Measurements from ENCODE around the gene CLIP2.

CLIP2 gene

GRCh38 chr7:74286131-74286530 is 3.1 kb upstream of the CLIP2 start:
- Mint-ChIP-seq H3K27ac (no peak overlapping the region), H3K4me3 (no peak overlapping the region), H3K36me3 (no peaks in the 10 kb centered on the region), H3K4me1 (ENCODE audit: low read depth) (peaks cover 13% of the 10 kb centered on the region), H3K9me3 (ENCODE audit: low read depth) (no peaks in the 10 kb centered on the region), H3K27me3 (peaks cover 4% of the 10 kb centered on the region)

- Mint-ChIP-seq H3K36me3 (no peaks in the 10 kb centered on the region), H3K27me3 (peaks cover 4% of the 10 kb centered on the region), H3K27ac (no peak overlapping the region), H3K9me3 (ENCODE audit: low read depth) (no peaks in the 10 kb centered on the region), H3K4me3 (peak overlapping the region; percentile 86), H3K4me1 (ENCODE audit: low read depth) (peaks cover 13% of the 10 kb centered on the region)
These were observed 1.7 kb upstream of the CLIP2 start for GRCh38 chr7:74287303-74288033.

GRCh38 chr7:74288034-74288881 is 949 bp upstream of the CLIP2 start:
- Mint-ChIP-seq H3K9me3 (ENCODE audit: low read depth) (no peaks in the 10 kb centered on the region), H3K4me1 (ENCODE audit: low read depth) (peaks cover 13% of the 10 kb centered on the region), H3K36me3 (no peaks in the 10 kb centered on the region), H3K27me3 (peaks cover 2% of the 10 kb centered on the region), H3K27ac (peak overlapping the region; percentile 46), H3K4me3 (peak overlapping the region; percentile 86)

- peaks cover 2% of the 10 kb centered on the region for H3K27me3 Mint-ChIP-seq
- H3K36me3 Mint-ChIP-seq = no peaks in the 10 kb centered on the region
- H3K27ac Mint-ChIP-seq = no peak overlapping the region
- H3K4me1 Mint-ChIP-seq (ENCODE audit: low read depth) = peaks cover 13% of the 10 kb centered on the region
- H3K9me3 Mint-ChIP-seq (ENCODE audit: low read depth) = no peaks in the 10 kb centered on the region
- H3K4me3 Mint-ChIP-seq = peak overlapping the region; percentile 30
These were observed 699 bp downstream of the CLIP2 start for GRCh38 chr7:74289659-74290552.

GRCh38 chr7:74290553-74290950 is 1.3 kb downstream of the CLIP2 start:
- H3K4me1 Mint-ChIP-seq (ENCODE audit: low read depth) = peaks cover 13% of the 10 kb centered on the region
- no peaks in the 10 kb centered on the region for H3K36me3 Mint-ChIP-seq
- no peak overlapping the region for H3K27ac Mint-ChIP-seq
- H3K27me3 Mint-ChIP-seq = peaks cover 2% of the 10 kb centered on the region
- H3K4me3 Mint-ChIP-seq = peak overlapping the region; percentile 64
- no peaks in the 10 kb centered on the region for H3K9me3 Mint-ChIP-seq (ENCODE audit: low read depth)

GRCh38 chr7:74290981-74291441 is 1.8 kb downstream of the CLIP2 start:
- Mint-ChIP-seq H3K27ac (no peak overlapping the region), H3K4me1 (ENCODE audit: low read depth) (peaks cover 13% of the 10 kb centered on the region), H3K36me3 (no peaks in the 10 kb centered on the region), H3K4me3 (peak overlapping the region; percentile 64), H3K27me3 (peaks cover 2% of the 10 kb centered on the region), H3K9me3 (ENCODE audit: low read depth) (no peaks in the 10 kb centered on the region)

GRCh38 chr7:74291535-74291934 is 2.3 kb downstream of the CLIP2 start:
- H3K36me3 Mint-ChIP-seq = no peaks in the 10 kb centered on the region
- H3K9me3 Mint-ChIP-seq (ENCODE audit: low read depth) = no peaks in the 10 kb centered on the region
- H3K27ac Mint-ChIP-seq = no peak overlapping the region
- H3K4me1 Mint-ChIP-seq (ENCODE audit: low read depth) = peaks cover 13% of the 10 kb centered on the region
- peaks cover 2% of the 10 kb centered on the region for H3K27me3 Mint-ChIP-seq
- H3K4me3 Mint-ChIP-seq = peak overlapping the region; percentile 40

- Mint-ChIP-seq H3K27me3 (no peaks in the 10 kb centered on the region), H3K27ac (no peak overlapping the region), H3K36me3 (no peaks in the 10 kb centered on the region), H3K4me1 (ENCODE audit: low read depth) (peaks cover 12% of the 10 kb centered on the region), H3K9me3 (ENCODE audit: low read depth) (no peaks in the 10 kb centered on the region), H3K4me3 (no peak overlapping the region)
These were observed 3.8 kb downstream of the CLIP2 start for GRCh38 chr7:74292757-74293576.

- H3K27me3 Mint-ChIP-seq = no peaks in the 10 kb centered on the region
- no peak overlapping the region for H3K27ac Mint-ChIP-seq
- no peaks in the 10 kb centered on the region for H3K36me3 Mint-ChIP-seq
- peaks cover 6% of the 10 kb centered on the region for H3K4me1 Mint-ChIP-seq (ENCODE audit: low read depth)
- no peak overlapping the region for H3K4me3 Mint-ChIP-seq
- H3K9me3 Mint-ChIP-seq (ENCODE audit: low read depth) = no peaks in the 10 kb centered on the region
These were observed 4.3 kb downstream of the CLIP2 start for GRCh38 chr7:74293577-74293908.

- Mint-ChIP-seq H3K36me3 (no peaks in the 10 kb centered on the region), H3K4me1 (ENCODE audit: low read depth) (peaks cover 2% of the 10 kb centered on the region), H3K27me3 (no peaks in the 10 kb centered on the region), H3K4me3 (no peak overlapping the region), H3K9me3 (ENCODE audit: low read depth) (no peaks in the 10 kb centered on the region), H3K27ac (no peak overlapping the region)
These were observed 5.2 kb downstream of the CLIP2 start for GRCh38 chr7:74294191-74294998.

GRCh38 chr7:74297516-74298233 is 8.5 kb downstream of the CLIP2 start:
- Mint-ChIP-seq H3K27me3 (no peaks in the 10 kb centered on the region), H3K4me1 (ENCODE audit: low read depth) (no peaks in the 10 kb centered on the region), H3K36me3 (no peaks in the 10 kb centered on the region), H3K4me3 (no peak overlapping the region), H3K27ac (no peak overlapping the region), H3K9me3 (ENCODE audit: low read depth) (no peaks in the 10 kb centered on the region)

- Mint-ChIP-seq H3K36me3 (no peaks in the 10 kb centered on the region), H3K27me3 (no peaks in the 10 kb centered on the region), H3K9me3 (ENCODE audit: low read depth) (no peaks in the 10 kb centered on the region), H3K4me1 (ENCODE audit: low read depth) (no peaks in the 10 kb centered on the region), H3K27ac (no peak overlapping the region), H3K4me3 (no peak overlapping the region)
These were observed 10.2 kb downstream of the CLIP2 start for GRCh38 chr7:74299401-74299800.

GRCh38 chr7:74300926-74301325 is 11.7 kb downstream of the CLIP2 start:
- H3K4me3 Mint-ChIP-seq = no peak overlapping the region
- no peak overlapping the region for H3K27ac Mint-ChIP-seq
- no peaks in the 10 kb centered on the region for H3K36me3 Mint-ChIP-seq
- no peaks in the 10 kb centered on the region for H3K27me3 Mint-ChIP-seq
- H3K4me1 Mint-ChIP-seq (ENCODE audit: low read depth) = peaks cover 2% of the 10 kb centered on the region
- H3K9me3 Mint-ChIP-seq (ENCODE audit: low read depth) = no peaks in the 10 kb centered on the region

All from activated naive CD8-positive, alpha-beta T cell (primary cell).